Cardiac fibroblast (primary cell): ENCODE measurements around the gene PRDM5.

Source experiments
- DNase-seq, 2 donors: peaks; one replicate each; pipeline versions ENCODE4 v3.0.0 to v3.0.0-alpha.2; 2010; ENCODE audit warnings: low read depth in 2 of 2
- H3K4me3 ChIP-seq, 2 donors: replicated peaks in 1 of 2; 1 replicate in 1 of 2; 2 replicates in 1 of 2; pipeline ENCODE4 v1.5.1; 2011; ENCODE audit warnings: low read depth in 2 of 2, low read length in 2 of 2, mild to moderate bottlenecking in 2 of 2, moderate library complexity in 1 of 2
- TF ChIP-seq, protein P1 (sequence below): IDR thresholded peaks from one replicate; pipeline ENCODE4 v1.5.1; 2011; ENCODE audit warnings: low read depth, mild to moderate bottlenecking, low read length, inconsistent platforms

The PRDM5 gene

DNA sequence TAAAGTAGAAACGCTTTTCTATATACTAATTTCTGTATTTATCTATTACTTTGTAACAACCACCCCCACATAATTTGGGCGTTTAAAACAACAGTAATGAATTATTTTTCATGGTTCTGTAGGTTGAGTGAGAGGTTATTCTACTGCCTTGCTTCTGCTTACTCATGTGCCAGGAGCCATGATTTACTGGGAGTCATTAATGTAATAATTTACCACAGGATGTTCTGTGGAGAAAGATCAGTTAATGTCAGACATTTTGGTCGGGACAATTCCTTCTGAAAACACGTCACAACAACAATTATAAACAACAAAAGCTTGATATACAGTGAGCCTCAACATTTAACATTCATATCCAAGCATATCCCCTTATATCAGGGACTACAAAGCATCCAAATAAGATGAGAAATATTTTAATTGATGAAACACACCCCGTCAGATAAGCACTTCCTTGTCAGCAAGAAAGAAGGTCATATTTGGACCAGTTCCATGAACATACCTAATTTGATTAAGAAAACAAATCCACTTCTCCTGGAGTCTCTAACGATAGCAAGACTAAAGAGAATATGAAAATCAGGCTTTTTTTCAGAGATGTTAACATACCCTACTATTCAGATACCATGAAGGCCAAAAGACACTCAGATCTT, 238.5 kb downstream of the PRDM5 start:
- TF ChIP-seq, protein P1, sequence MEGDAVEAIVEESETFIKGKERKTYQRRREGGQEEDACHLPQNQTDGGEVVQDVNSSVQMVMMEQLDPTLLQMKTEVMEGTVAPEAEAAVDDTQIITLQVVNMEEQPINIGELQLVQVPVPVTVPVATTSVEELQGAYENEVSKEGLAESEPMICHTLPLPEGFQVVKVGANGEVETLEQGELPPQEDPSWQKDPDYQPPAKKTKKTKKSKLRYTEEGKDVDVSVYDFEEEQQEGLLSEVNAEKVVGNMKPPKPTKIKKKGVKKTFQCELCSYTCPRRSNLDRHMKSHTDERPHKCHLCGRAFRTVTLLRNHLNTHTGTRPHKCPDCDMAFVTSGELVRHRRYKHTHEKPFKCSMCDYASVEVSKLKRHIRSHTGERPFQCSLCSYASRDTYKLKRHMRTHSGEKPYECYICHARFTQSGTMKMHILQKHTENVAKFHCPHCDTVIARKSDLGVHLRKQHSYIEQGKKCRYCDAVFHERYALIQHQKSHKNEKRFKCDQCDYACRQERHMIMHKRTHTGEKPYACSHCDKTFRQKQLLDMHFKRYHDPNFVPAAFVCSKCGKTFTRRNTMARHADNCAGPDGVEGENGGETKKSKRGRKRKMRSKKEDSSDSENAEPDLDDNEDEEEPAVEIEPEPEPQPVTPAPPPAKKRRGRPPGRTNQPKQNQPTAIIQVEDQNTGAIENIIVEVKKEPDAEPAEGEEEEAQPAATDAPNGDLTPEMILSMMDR = no peak
- no peak for DNase-seq
- no peak overlapping the region for H3K4me3 ChIP-seq

DNA sequence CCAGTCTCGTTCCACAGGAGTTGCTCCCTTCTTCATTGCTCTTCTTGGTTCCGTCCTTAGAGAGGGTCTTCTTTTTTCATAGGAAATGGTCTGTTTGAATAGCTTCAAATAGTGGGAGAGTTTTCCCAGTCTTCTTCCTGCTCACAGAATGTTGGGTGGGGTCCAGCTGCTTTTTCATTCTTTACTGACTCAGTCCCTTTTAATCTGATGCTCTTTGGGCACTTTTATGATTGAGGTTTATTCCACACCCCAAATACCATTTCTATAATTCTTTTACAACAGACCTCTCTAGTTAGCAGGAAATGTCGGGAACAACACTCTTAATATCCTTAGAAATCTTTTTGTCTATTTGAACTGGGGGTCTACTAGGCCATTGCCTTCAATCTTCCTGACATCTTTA, 239.5 kb downstream of the PRDM5 start:
- no peak overlapping the region for H3K4me3 ChIP-seq
- no peak for DNase-seq
- TF ChIP-seq, protein P1 = no peak

DNA sequence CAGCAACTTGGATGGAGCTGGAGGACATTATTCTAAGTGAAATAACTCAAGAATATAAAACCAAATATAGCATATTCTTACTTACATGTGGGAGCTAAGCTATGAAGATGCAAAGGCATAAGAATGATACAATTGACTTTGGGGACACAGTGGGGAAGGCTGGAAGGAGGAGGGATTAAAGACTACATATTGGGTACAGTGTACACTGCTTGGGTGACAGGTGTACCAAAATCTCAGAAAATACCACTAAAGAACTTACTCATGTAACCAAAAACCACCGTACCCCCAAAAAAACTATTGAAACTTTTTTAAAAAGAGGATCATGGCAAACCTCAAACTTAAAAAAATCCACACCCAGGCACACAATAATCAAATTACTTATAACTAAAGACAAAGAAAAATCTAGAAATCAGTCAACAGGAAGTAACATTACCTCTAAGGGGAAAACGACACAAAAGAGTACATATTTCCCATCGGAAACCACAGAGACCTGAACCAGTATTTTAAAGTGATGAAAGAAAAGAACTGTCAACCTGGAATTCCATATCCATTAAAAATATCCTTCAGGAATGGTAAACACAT, 241.8 kb downstream of the PRDM5 start:
- no peak overlapping the region for H3K4me3 ChIP-seq
- DNase-seq = no peak
- TF ChIP-seq, protein P1 = no peak

DNA sequence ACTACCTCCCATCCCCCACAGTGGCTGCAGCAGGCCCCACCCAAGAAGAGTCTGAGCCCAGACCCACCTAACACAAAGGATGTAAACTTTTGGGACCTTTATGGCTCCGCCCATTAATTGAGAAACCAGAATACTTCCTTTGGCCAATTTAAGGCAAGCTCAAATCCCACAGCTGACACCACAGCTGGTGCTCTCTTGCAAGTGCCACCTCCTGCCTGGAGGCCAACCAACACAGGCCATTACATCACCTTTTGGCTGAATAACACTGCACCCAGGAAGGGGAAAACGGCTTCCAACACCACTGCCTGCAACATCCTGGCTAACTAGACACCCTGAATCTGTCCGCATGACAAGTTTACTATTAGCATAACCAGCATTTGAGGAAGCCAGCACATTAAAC, 248.8 kb downstream of the PRDM5 start:
- TF ChIP-seq, protein P1 = no peak
- DNase-seq = no peak
- no peak overlapping the region for H3K4me3 ChIP-seq

DNA sequence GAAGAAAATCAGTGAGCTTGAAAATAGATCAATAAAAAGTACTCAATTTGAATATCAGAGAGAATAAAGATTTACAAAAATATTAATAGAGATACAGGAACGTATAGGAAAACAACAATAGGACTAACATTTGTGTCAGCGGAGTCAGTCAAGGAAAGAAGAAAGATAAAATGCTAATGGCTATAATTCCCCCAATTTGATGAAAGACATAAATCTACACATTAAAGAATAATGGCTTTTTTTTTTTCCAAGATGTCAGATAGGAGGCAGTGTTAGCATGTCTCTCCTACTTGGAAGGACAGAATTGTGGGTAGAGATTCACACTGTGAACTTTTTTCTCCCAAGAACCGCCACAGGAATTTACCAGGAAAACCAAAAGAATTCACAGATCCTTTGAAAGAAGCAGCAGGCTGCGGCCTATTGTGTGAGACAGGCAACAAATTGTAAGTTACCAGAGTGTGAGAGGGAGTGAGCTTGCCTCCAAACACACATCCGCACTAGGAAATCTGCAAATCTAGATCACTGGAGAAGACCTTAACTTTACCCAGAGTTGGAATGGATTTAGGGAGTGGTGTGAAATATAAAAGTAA, 249.9 kb downstream of the PRDM5 start:
- H3K4me3 ChIP-seq = no peak overlapping the region
- no peak for DNase-seq
- TF ChIP-seq, protein P1 = no peak

DNA sequence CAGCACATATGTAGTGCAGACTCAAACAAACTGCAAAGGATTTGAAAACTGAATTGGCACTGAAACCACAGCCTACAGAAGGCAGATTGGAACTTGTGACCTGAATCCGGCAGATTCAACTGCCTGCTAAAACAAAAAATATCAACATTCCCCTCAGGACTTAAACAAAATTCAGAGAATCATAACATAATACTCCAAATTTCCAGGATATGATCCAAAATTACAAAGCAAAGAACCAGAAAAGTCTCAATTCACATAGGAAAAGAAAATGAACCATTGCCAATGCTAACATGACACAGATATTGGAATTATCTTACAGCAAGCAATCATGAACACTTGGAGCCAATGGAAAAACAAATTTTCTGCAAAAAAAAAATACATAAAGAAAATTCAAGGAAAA, 250.4 kb downstream of the PRDM5 start:
- DNase-seq = no peak
- TF ChIP-seq, protein P1 = no peak
- no peak overlapping the region for H3K4me3 ChIP-seq
